ENCODE measurements around the gene PLEKHG4. TPM values are rescaled to one million over a fixed set of nuclear protein-coding genes. Genes with fewer than 3 reads are reported as not detected.

Gene PLEKHG4
- total and polyA plus RNA-seq, 12 donors = 4.1 to 48.7 (median 11.2) TPM

DNA sequence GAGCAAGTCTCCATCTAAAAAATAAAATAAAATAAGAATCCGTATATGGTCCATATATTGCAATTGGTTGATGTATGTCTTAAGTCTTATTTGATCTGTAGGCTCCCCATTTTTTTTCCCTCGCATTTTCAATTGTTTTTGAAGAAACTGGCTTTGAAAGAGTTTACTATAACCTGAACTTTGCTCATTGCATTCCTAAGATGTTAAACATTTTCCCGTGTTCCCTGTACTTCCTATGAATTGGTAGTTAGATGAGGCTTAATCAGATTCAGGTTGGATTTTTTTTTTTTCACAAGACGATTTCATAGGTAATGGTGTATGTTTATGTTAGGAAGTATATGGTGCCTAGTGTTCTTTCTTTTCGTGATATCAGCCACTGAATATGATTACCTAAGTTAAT is 50.6 kb downstream of the PLEKHG4 start:
- 75 to 78% (median 75%) methylated on average over 5 of the region's 5 CpGs for WGBS, 4 donors
- TF ChIP-seq, protein P1, sequence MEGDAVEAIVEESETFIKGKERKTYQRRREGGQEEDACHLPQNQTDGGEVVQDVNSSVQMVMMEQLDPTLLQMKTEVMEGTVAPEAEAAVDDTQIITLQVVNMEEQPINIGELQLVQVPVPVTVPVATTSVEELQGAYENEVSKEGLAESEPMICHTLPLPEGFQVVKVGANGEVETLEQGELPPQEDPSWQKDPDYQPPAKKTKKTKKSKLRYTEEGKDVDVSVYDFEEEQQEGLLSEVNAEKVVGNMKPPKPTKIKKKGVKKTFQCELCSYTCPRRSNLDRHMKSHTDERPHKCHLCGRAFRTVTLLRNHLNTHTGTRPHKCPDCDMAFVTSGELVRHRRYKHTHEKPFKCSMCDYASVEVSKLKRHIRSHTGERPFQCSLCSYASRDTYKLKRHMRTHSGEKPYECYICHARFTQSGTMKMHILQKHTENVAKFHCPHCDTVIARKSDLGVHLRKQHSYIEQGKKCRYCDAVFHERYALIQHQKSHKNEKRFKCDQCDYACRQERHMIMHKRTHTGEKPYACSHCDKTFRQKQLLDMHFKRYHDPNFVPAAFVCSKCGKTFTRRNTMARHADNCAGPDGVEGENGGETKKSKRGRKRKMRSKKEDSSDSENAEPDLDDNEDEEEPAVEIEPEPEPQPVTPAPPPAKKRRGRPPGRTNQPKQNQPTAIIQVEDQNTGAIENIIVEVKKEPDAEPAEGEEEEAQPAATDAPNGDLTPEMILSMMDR (IDR thresholded peaks at IDR 0.05) = no peak
- TF ChIP-seq POLR2A (IDR thresholded peaks at IDR 0.05) = no peak
- Histone ChIP-seq H3K27ac (no peak overlapping the region), H3K27me3 (no peaks in the 10 kb centered on the region), H3K4me1 (replicated peaks in 1 of 2) (peaks cover 8 to 9% of the 10 kb centered on the region in 2 donors), H3K36me3 (replicated peaks in 1 of 2) (no peaks in the 10 kb centered on the region), H3K4me3 (no peak overlapping the region), H3K9me3 (replicated peaks in 1 of 3) (no peaks in the 10 kb centered on the region)
- intact Hi-C loops (cut with DNase I) = no loop called here
- no peak for DNase-seq

DNA sequence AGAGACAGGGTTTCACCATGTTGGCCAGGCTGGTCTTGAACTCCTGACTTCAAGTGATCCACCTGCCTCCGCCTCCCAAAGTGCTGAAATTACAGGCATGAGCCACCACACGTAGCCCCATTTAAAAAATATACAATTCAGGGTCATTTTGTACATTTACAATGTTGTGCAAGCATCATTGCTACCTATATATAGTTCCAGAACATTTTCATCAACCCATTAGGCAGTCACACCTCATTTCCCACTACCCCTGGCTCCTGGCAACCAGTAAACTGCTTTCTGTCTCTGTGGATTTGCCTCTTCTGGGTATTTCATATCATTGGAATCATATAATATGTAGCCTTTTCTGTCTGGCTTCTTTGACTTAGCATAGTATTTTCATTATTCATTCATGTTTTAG is 54.0 kb downstream of the PLEKHG4 start:
- H3K4me1 ChIP-seq (replicated peaks in 1 of 2) = no peaks in the 10 kb centered on the region
- TF ChIP-seq, protein P1 (IDR thresholded peaks at IDR 0.05) = no peak
- no peak for TF ChIP-seq POLR2A (IDR thresholded peaks at IDR 0.05)
- intact Hi-C loops (cut with DNase I) = no loop called here
- no peaks in the 10 kb centered on the region for H3K27me3 ChIP-seq
- no peak for DNase-seq
- H3K4me3 ChIP-seq = no peak overlapping the region
- H3K9me3 ChIP-seq (replicated peaks in 1 of 3) = no peaks in the 10 kb centered on the region
- H3K27ac ChIP-seq = no peak overlapping the region
- H3K36me3 ChIP-seq (replicated peaks in 1 of 2) = no peaks in the 10 kb centered on the region
- WGBS, 4 donors = 73 to 85% (median 77%) methylated on average over 2 of the region's 2 CpGs

DNA sequence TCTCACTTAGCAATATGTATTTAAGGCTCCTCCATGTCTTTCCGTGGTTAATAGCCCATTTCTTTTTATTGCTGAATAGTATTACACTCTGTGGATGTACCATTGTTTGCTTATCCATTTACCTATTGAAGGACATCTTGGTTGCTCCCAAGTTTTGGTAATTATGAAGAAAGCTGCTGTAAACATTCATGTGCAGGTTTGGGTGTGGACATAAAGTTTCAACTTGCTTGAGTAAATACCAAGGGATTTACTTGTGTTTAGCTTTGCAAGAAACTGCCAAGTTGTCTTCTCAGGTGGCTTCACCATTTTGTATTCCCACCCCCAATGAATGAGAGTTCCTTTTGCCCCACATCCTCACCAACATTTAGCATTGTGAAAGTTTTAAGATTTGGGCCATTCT is 56.8 kb downstream of the PLEKHG4 start:
- TF ChIP-seq POLR2A (IDR thresholded peaks at IDR 0.05) = no peak
- TF ChIP-seq, protein P1 (IDR thresholded peaks at IDR 0.05) = no peak
- H3K4me1 ChIP-seq (replicated peaks in 1 of 2) = no peaks in the 10 kb centered on the region
- 73 to 81% (median 77%) methylated on average over 1 of the region's 1 CpG for WGBS, 4 donors
- H3K9me3 ChIP-seq (replicated peaks in 1 of 3) = no peaks in the 10 kb centered on the region
- no peak overlapping the region for H3K4me3 ChIP-seq
- no peak for DNase-seq
- H3K27ac ChIP-seq = no peak overlapping the region
- H3K27me3 ChIP-seq = no peaks in the 10 kb centered on the region
- no peaks in the 10 kb centered on the region for H3K36me3 ChIP-seq (replicated peaks in 1 of 2)
- intact Hi-C loops (cut with DNase I) = no loop called here

DNA sequence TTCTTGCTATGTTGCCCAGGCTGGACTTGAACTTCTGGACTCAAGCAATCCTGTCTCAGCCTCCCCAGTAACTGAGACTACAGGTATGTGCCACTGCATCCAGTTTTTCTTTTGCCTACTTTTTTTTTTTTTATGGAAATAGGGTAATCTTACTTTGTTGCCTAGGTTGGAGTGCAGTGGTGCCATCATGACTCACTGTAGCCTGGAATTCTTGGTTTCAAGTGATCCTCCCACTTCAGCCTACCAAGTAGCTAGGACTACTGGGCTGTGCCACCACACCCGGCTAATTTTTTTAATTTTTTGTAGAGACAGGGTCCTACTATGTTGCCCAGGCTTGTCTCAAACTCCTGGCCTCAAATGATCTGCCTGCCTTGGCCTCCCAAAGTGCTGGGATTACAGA is 57.3 kb downstream of the PLEKHG4 start:
- WGBS, 4 donors = 80 to 94% (median 88%) methylated on average over 1 of the region's 1 CpG
- TF ChIP-seq, protein P1 (IDR thresholded peaks at IDR 0.05) = no peak
- no peak for TF ChIP-seq POLR2A (IDR thresholded peaks at IDR 0.05)
- no peak overlapping the region for H3K27ac ChIP-seq
- no peak for DNase-seq
- H3K4me1 ChIP-seq (replicated peaks in 1 of 2) = no peaks in the 10 kb centered on the region
- no peaks in the 10 kb centered on the region for H3K9me3 ChIP-seq (replicated peaks in 1 of 3)
- no peaks in the 10 kb centered on the region for H3K36me3 ChIP-seq (replicated peaks in 1 of 2)
- H3K27me3 ChIP-seq = no peaks in the 10 kb centered on the region
- H3K4me3 ChIP-seq = no peak overlapping the region
- intact Hi-C loops (cut with DNase I) = no loop called here

Other genes with a start within 250 kb of the PLEKHG4 start
- 10 to 100 TPM; 12.6 to 27.4 (median 14.5) TPM for gene PHAF1, start 169.6 kb upstream of the PLEKHG4 start, total RNA-seq
- gene PHAF1, start 169.6 kb upstream of the PLEKHG4 start, polyA plus RNA-seq = 10 to 100 TPM in 2 of 3 donors, 1 to 10 TPM in 1; 9.0 to 13.7 (median 10.4) TPM
- gene B3GNT9, start 128.5 kb upstream of the PLEKHG4 start, total RNA-seq = 10 to 100 TPM in 8 of 9 donors, 1 to 10 TPM in 1; 2.9 to 52.1 (median 28.6) TPM
- gene B3GNT9, start 128.5 kb upstream of the PLEKHG4 start, polyA plus RNA-seq = 10 to 100 TPM in 2 of 3 donors, 1 to 10 TPM in 1; 6.4 to 15.0 (median 11.9) TPM
- 10 to 100 TPM; 14.4 to 62.7 (median 33.8) TPM for gene TRADD, start 119.6 kb upstream of the PLEKHG4 start, total RNA-seq
- 10 to 100 TPM in 2 of 3 donors, 1 to 10 TPM in 1; 4.1 to 30.5 (median 19.6) TPM for gene TRADD, start 119.6 kb upstream of the PLEKHG4 start, polyA plus RNA-seq
- 10 to 100 TPM in 7 of 9 donors, 1 to 10 TPM in 2; 3.6 to 58.3 (median 37.1) TPM for gene FBXL8, start 119.6 kb upstream of the PLEKHG4 start, total RNA-seq
- gene FBXL8, start 119.6 kb upstream of the PLEKHG4 start, polyA plus RNA-seq = 10 to 100 TPM in 2 of 3 donors, 1 to 10 TPM in 1; 1.4 to 63.0 (median 27.3) TPM
- 100 to 1,000 TPM in 2 of 9 donors, 10 to 100 TPM in 6, 1 to 10 TPM in 1; 7.2 to 163 (median 39.8) TPM for gene HSF4, start 114.8 kb upstream of the PLEKHG4 start, total RNA-seq
- 100 to 1,000 TPM in 2 of 3 donors, 1 to 10 TPM in 1; 5.9 to 700 (median 234) TPM for gene HSF4, start 114.8 kb upstream of the PLEKHG4 start, polyA plus RNA-seq
- gene NOL3, start 109.0 kb upstream of the PLEKHG4 start, total RNA-seq = 100 to 1,000 TPM in 5 of 9 donors, 10 to 100 TPM in 4; 36.4 to 162 (median 108) TPM
- gene NOL3, start 109.0 kb upstream of the PLEKHG4 start, polyA plus RNA-seq = 100 to 1,000 TPM in 2 of 3 donors, 10 to 100 TPM in 1; 58.3 to 168 (median 150) TPM
- 100 to 1,000 TPM in 1 of 9 donors, 10 to 100 TPM in 8; 16.5 to 107 (median 47.9) TPM for gene MATCAP1, start 95.6 kb upstream of the PLEKHG4 start, total RNA-seq
- 100 to 1,000 TPM in 2 of 3 donors, 10 to 100 TPM in 1; 12.6 to 237 (median 112) TPM for gene MATCAP1, start 95.6 kb upstream of the PLEKHG4 start, polyA plus RNA-seq
- 10 to 100 TPM in 5 of 9 donors, 1 to 10 TPM in 4; 3.2 to 27.2 (median 11.1) TPM for gene EXOC3L1, start 89.4 kb upstream of the PLEKHG4 start, total RNA-seq
- gene EXOC3L1, start 89.4 kb upstream of the PLEKHG4 start, polyA plus RNA-seq = 10 to 100 TPM in 2 of 3 donors, under 1 TPM in 1; 0.71 to 26.7 (median 19.9) TPM
- 100 to 1,000 TPM in 1 of 9 donors, 10 to 100 TPM in 8; 47.7 to 122 (median 60.9) TPM for gene E2F4, start 87.4 kb upstream of the PLEKHG4 start, total RNA-seq
- 10 to 100 TPM; 44.4 to 81.0 (median 77.3) TPM for gene E2F4, start 87.4 kb upstream of the PLEKHG4 start, polyA plus RNA-seq
- gene ELMO3, start 80.4 kb upstream of the PLEKHG4 start, total RNA-seq = 1 to 10 TPM in 7 of 9 donors, under 1 TPM in 2; 0.61 to 5.4 (median 1.6) TPM
- 1 to 10 TPM in 2 of 3 donors, under 1 TPM in 1; 0.18 to 7.0 (median 4.6) TPM for gene ELMO3, start 80.4 kb upstream of the PLEKHG4 start, polyA plus RNA-seq
- 10 to 100 TPM; 52.1 to 95.1 (median 68.7) TPM for gene TMEM208, start 52.4 kb upstream of the PLEKHG4 start, total RNA-seq
- gene TMEM208, start 52.4 kb upstream of the PLEKHG4 start, polyA plus RNA-seq = 100 to 1,000 TPM in 2 of 3 donors, 10 to 100 TPM in 1; 75.3 to 289 (median 209) TPM
- gene FHOD1, start 32.1 kb upstream of the PLEKHG4 start, total RNA-seq = 10 to 100 TPM; 17.3 to 86.3 (median 43.3) TPM
- gene FHOD1, start 32.1 kb upstream of the PLEKHG4 start, polyA plus RNA-seq = 100 to 1,000 TPM in 1 of 3 donors, 10 to 100 TPM in 2; 16.6 to 148 (median 96.4) TPM
- 1 to 10 TPM in 3 of 9 donors, under 1 TPM in 5, not detected in 1; 0.09 to 2.1 (median 0.62) TPM for gene SLC9A5, start 30.6 kb upstream of the PLEKHG4 start, total RNA-seq
- gene SLC9A5, start 30.6 kb upstream of the PLEKHG4 start, polyA plus RNA-seq = 1 to 10 TPM in 2 of 3 donors, under 1 TPM in 1; 0.20 to 2.8 (median 2.7) TPM
- 1 to 10 TPM in 1 of 9 donors, under 1 TPM in 1, not detected in 7; 0.04 to 3.2 TPM for gene KCTD19, start 47.2 kb downstream of the PLEKHG4 start, total RNA-seq
- under 1 TPM; 0.07 to 0.80 (median 0.18) TPM for gene KCTD19, start 47.2 kb downstream of the PLEKHG4 start, polyA plus RNA-seq
- 1 to 10 TPM in 1 of 9 donors, under 1 TPM in 3, not detected in 5; 0.15 to 4.7 (median 0.52) TPM for gene LRRC36, start 47.3 kb downstream of the PLEKHG4 start, total RNA-seq
- 1 to 10 TPM in 1 of 3 donors, under 1 TPM in 2; 0.24 to 1.9 (median 0.61) TPM for gene LRRC36, start 47.3 kb downstream of the PLEKHG4 start, polyA plus RNA-seq
- gene TPPP3, start 114.0 kb downstream of the PLEKHG4 start, total RNA-seq = 10 to 100 TPM in 1 of 9 donors, 1 to 10 TPM in 7, not detected in 1; 1.1 to 12.8 (median 3.4) TPM
- gene TPPP3, start 114.0 kb downstream of the PLEKHG4 start, polyA plus RNA-seq = 10 to 100 TPM in 2 of 3 donors, 1 to 10 TPM in 1; 9.4 to 22.7 (median 16.6) TPM
- gene ZDHHC1, start 136.9 kb downstream of the PLEKHG4 start, total RNA-seq = 10 to 100 TPM in 8 of 9 donors, 1 to 10 TPM in 1; 4.2 to 30.0 (median 13.6) TPM
- 1 to 10 TPM; 1.3 to 8.5 (median 7.9) TPM for gene ZDHHC1, start 136.9 kb downstream of the PLEKHG4 start, polyA plus RNA-seq
- gene HSD11B2, start 151.6 kb downstream of the PLEKHG4 start, total RNA-seq = 10 to 100 TPM in 2 of 9 donors, 1 to 10 TPM in 6, under 1 TPM in 1; 0.69 to 12.3 (median 6.2) TPM
- gene HSD11B2, start 151.6 kb downstream of the PLEKHG4 start, polyA plus RNA-seq = 1 to 10 TPM; 1.8 to 3.7 (median 3.5) TPM
- gene ATP6V0D1, start 201.6 kb downstream of the PLEKHG4 start, total RNA-seq = 100 to 1,000 TPM; 114 to 244 (median 167) TPM
- gene ATP6V0D1, start 201.6 kb downstream of the PLEKHG4 start, polyA plus RNA-seq = 100 to 1,000 TPM in 1 of 3 donors, 10 to 100 TPM in 2; 24.1 to 186 (median 31.9) TPM
- 10 to 100 TPM in 4 of 9 donors, 1 to 10 TPM in 5; 3.1 to 98.1 (median 8.0) TPM for gene AGRP, start 204.0 kb downstream of the PLEKHG4 start, total RNA-seq
- 10 to 100 TPM in 2 of 3 donors, 1 to 10 TPM in 1; 2.9 to 56.7 (median 52.0) TPM for gene AGRP, start 204.0 kb downstream of the PLEKHG4 start, polyA plus RNA-seq
- 100 to 1,000 TPM in 1 of 9 donors, 10 to 100 TPM in 7, 1 to 10 TPM in 1; 8.1 to 168 (median 58.8) TPM for gene RIPOR1, start 249.3 kb downstream of the PLEKHG4 start, total RNA-seq
- gene RIPOR1, start 249.3 kb downstream of the PLEKHG4 start, polyA plus RNA-seq = 10 to 100 TPM; 19.6 to 83.5 (median 56.6) TPM